SH-SY5Y (cell line): ENCODE data around the gene BCL7B.

Experiments
- GATA2 ChIP-seq: IDR thresholded peaks from 2 replicates; pipeline ENCODE4 v1.6.1; 2011; ENCODE audit warnings: mild to moderate bottlenecking, low read depth, low read length
- GATA3 ChIP-seq: IDR thresholded peaks from 2 replicates; pipeline ENCODE4 v1.6.1; 2011; ENCODE audit warnings: low read depth, mild to moderate bottlenecking, low read length, moderate library complexity

DNA sequence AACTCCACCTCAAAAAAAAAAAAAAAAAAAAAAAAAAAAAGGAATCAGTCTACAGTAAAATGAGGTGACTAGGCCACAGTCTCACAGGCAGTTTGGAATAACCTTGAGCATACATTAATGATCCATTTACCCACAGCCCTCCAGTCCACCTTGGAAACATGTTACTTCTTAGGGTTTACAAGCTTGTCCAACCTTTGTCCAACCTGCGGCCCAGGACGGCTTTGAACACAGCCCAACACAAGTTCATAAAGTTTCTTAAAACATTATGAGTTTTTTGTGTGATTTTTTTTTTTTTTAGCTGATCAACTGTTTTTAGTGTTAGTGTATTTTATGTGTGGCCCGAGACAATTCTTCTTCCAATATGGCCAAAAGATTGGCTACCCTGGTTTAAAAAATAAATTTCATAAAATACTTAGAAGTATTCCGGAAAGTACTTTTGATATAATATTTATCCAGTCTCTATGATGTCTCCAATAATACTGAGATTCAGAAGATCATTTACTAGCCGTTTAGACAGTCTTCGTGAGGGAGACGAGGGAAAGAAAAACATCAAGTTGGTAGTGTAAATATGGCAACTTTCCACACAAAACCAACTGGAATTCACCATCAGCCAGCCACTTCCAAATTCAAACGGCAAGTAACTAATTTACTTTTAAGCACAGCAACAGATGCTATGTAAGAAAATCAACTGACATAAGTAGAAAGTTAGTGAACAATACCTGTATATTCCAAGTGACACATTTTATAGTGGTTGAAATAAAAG, 45.3 kb downstream of the BCL7B start:
- TF ChIP-seq GATA2 = no peak
- no peak for TF ChIP-seq GATA3
